ENCODE measurements around the gene LRRC46. TPM values are rescaled to one million over a fixed set of nuclear protein-coding genes. Genes with fewer than 3 reads are reported as not detected.

The LRRC46 gene
- total and polyA plus RNA-seq, 2 of the 13 experiments (the other 11 are each of a cell fraction or from before 2014, with no cell fraction given) = 0.09 TPM

DNA sequence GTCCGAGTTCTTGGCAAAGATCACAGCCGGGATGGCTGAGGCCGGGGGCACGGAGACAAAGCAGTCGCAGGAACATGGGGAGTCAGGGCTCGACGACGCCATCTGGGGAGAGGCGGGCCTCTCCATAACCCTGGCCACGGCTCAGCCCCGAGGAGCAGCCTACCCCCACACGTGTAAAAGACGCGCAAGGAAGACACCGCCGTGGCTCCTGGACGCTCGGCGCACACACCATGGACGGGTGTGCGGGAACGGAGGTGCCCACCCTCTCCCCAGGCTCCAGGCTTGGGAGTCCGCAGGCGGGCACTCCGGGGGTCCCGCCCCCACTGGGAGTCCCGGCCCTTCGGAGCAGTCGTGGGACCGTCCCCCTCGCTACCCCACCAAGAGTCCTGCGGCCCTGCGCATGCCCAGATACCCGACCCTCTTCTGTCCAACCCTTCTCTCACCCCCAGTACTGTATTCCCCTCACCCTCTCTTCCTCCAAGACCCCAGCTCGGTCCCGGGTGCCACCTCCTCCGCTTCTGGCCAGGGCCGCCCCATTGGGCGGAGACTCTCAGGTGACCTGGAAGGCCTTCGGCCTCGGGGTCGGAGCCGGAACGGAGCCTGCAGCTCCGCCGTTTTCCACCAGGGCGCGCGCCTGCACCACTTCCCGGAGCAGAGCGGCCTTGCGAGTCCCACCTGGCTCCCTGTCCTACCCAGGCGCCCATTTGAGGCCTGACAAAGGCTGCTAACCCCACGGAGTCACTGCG is 9.4 kb downstream of the LRRC46 start, which contains the start of gene SCRN2 (continued):
- TF ChIP-seq, protein P1, sequence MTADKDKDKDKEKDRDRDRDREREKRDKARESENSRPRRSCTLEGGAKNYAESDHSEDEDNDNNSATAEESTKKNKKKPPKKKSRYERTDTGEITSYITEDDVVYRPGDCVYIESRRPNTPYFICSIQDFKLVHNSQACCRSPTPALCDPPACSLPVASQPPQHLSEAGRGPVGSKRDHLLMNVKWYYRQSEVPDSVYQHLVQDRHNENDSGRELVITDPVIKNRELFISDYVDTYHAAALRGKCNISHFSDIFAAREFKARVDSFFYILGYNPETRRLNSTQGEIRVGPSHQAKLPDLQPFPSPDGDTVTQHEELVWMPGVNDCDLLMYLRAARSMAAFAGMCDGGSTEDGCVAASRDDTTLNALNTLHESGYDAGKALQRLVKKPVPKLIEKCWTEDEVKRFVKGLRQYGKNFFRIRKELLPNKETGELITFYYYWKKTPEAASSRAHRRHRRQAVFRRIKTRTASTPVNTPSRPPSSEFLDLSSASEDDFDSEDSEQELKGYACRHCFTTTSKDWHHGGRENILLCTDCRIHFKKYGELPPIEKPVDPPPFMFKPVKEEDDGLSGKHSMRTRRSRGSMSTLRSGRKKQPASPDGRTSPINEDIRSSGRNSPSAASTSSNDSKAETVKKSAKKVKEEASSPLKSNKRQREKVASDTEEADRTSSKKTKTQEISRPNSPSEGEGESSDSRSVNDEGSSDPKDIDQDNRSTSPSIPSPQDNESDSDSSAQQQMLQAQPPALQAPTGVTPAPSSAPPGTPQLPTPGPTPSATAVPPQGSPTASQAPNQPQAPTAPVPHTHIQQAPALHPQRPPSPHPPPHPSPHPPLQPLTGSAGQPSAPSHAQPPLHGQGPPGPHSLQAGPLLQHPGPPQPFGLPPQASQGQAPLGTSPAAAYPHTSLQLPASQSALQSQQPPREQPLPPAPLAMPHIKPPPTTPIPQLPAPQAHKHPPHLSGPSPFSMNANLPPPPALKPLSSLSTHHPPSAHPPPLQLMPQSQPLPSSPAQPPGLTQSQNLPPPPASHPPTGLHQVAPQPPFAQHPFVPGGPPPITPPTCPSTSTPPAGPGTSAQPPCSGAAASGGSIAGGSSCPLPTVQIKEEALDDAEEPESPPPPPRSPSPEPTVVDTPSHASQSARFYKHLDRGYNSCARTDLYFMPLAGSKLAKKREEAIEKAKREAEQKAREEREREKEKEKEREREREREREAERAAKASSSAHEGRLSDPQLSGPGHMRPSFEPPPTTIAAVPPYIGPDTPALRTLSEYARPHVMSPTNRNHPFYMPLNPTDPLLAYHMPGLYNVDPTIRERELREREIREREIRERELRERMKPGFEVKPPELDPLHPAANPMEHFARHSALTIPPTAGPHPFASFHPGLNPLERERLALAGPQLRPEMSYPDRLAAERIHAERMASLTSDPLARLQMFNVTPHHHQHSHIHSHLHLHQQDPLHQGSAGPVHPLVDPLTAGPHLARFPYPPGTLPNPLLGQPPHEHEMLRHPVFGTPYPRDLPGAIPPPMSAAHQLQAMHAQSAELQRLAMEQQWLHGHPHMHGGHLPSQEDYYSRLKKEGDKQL (CRISPR knock-in tag; IDR thresholded peaks at IDR 0.05; ENCODE audit: low read depth) = no peak
- TF ChIP-seq KMT2A (CRISPR knock-in tag; IDR thresholded peaks at IDR 0.05) = no peak
- TF ChIP-seq, protein P2, sequence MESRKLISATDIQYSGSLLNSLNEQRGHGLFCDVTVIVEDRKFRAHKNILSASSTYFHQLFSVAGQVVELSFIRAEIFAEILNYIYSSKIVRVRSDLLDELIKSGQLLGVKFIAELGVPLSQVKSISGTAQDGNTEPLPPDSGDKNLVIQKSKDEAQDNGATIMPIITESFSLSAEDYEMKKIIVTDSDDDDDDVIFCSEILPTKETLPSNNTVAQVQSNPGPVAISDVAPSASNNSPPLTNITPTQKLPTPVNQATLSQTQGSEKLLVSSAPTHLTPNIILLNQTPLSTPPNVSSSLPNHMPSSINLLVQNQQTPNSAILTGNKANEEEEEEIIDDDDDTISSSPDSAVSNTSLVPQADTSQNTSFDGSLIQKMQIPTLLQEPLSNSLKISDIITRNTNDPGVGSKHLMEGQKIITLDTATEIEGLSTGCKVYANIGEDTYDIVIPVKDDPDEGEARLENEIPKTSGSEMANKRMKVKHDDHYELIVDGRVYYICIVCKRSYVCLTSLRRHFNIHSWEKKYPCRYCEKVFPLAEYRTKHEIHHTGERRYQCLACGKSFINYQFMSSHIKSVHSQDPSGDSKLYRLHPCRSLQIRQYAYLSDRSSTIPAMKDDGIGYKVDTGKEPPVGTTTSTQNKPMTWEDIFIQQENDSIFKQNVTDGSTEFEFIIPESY (CRISPR knock-in tag; IDR thresholded peaks at IDR 0.05) = peak; percentile 50
- 0 out of 2 replicates have a peak, but pooled peaks have one; percentile 5 for TF ChIP-seq CEBPG (CRISPR knock-in tag; IDR thresholded peaks at IDR 0.05)
- TF ChIP-seq, protein P3, sequence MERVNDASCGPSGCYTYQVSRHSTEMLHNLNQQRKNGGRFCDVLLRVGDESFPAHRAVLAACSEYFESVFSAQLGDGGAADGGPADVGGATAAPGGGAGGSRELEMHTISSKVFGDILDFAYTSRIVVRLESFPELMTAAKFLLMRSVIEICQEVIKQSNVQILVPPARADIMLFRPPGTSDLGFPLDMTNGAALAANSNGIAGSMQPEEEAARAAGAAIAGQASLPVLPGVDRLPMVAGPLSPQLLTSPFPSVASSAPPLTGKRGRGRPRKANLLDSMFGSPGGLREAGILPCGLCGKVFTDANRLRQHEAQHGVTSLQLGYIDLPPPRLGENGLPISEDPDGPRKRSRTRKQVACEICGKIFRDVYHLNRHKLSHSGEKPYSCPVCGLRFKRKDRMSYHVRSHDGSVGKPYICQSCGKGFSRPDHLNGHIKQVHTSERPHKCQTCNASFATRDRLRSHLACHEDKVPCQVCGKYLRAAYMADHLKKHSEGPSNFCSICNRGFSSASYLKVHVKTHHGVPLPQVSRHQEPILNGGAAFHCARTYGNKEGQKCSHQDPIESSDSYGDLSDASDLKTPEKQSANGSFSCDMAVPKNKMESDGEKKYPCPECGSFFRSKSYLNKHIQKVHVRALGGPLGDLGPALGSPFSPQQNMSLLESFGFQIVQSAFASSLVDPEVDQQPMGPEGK (CRISPR knock-in tag; IDR thresholded peaks at IDR 0.05) = peak; percentile 66
- TF ChIP-seq, protein P4, sequence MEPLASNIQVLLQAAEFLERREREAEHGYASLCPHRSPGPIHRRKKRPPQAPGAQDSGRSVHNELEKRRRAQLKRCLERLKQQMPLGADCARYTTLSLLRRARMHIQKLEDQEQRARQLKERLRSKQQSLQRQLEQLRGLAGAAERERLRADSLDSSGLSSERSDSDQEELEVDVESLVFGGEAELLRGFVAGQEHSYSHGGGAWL (CRISPR knock-in tag; IDR thresholded peaks at IDR 0.05) = peak; percentile 34; the same call in 1 of the 2 replicates
- peak; percentile 90 for TF ChIP-seq ZMAT3 (CRISPR knock-in tag; conservative IDR thresholded peaks at IDR 0.05)
- TF ChIP-seq SALL2 (CRISPR knock-in tag; IDR thresholded peaks at IDR 0.05) = peak; percentile 62; the same call in 1 of the 2 replicates
- TF ChIP-seq, protein P5, sequence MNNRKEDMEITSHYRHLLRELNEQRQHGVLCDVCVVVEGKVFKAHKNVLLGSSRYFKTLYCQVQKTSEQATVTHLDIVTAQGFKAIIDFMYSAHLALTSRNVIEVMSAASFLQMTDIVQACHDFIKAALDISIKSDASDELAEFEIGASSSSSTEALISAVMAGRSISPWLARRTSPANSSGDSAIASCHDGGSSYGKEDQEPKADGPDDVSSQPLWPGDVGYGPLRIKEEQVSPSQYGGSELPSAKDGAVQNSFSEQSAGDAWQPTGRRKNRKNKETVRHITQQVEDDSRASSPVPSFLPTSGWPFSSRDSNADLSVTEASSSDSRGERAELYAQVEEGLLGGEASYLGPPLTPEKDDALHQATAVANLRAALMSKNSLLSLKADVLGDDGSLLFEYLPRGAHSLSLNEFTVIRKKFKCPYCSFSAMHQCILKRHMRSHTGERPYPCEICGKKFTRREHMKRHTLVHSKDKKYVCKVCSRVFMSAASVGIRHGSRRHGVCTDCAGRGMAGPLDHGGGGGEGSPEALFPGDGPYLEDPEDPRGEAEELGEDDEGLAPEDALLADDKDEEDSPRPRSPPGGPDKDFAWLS (CRISPR knock-in tag; IDR thresholded peaks at IDR 0.05; ENCODE audit: borderline replicate concordance) = no peak; the same call in 1 of the 2 replicates
- peak; percentile 95 for TF ChIP-seq XRCC5 (optimal IDR thresholded peaks at IDR 0.05; ENCODE audit: low read length)
- TF ChIP-seq, protein P6, sequence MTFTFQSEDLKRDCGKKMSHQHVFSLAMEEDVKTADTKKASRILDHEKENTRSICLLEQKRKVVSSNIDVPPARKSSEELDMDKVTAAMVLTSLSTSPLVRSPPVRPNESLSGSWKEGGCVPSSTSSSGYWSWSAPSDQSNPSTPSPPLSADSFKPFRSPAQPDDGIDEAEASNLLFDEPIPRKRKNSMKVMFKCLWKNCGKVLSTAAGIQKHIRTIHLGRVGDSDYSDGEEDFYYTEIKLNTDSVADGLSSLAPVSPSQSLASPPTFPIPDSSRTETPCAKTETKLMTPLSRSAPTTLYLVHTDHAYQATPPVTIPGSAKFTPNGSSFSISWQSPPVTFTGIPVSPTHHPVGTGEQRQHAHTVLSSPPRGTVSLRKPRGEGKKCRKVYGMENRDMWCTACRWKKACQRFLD (CRISPR knock-in tag; IDR thresholded peaks at IDR 0.05; ENCODE audit: borderline replicate concordance) = peak; percentile 74; the same call in 1 of the 2 replicates
- TF ChIP-seq, protein P7, sequence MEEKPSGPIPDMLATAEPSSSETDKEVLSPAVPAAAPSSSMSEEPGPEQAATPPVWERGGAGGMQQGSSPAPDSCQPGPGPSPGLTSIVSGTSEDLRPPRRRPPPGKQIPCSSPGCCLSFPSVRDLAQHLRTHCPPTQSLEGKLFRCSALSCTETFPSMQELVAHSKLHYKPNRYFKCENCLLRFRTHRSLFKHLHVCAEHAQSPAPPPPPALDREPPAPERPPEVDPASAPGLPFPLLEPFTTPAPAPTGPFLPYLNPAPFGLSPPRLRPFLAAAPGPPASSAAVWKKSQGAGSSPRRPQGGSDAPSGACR (CRISPR knock-in tag; IDR thresholded peaks at IDR 0.05) = peak; percentile 91

Data from HepG2 (cell line).